Ishikawa (cell line): ENCODE measurements around the gene VEZF1.

Experiments
- CEBPB ChIP-seq: IDR thresholded peaks from 2 replicates; pipeline ENCODE4 v1.6.1; 2012
- CREB1 ChIP-seq: IDR thresholded peaks from 2 replicates; pipeline ENCODE4 v1.6.1; 2012; ENCODE audit warnings: low read depth
- EGR1 ChIP-seq: IDR thresholded peaks from 2 replicates; pipeline ENCODE4 v1.6.1; 2012
- EP300 ChIP-seq: IDR thresholded peaks from 2 replicates; pipeline ENCODE4 v1.6.1; 2012; ENCODE audit warnings: borderline replicate concordance
- FOXM1 ChIP-seq: IDR thresholded peaks from 2 replicates; pipeline ENCODE4 v1.6.1; 2012; ENCODE audit warnings: low read depth, borderline replicate concordance
- MAX ChIP-seq: IDR thresholded peaks from 2 replicates; pipeline ENCODE4 v1.6.1; 2012
- NFIC ChIP-seq: IDR thresholded peaks from 2 replicates; pipeline ENCODE4 v1.6.1; 2012
- RAD21 ChIP-seq: IDR thresholded peaks from 2 replicates; pipeline ENCODE4 v1.6.1; 2012; ENCODE audit warnings: low read depth
- TAF1 ChIP-seq: IDR thresholded peaks from 2 replicates; pipeline ENCODE4 v1.6.1; 2012; ENCODE audit warnings: low read depth, mild to moderate bottlenecking
- TCF12 ChIP-seq: IDR thresholded peaks from 2 replicates; pipeline ENCODE4 v1.6.1; 2012; ENCODE audit warnings: low read depth
- TEAD4 ChIP-seq: IDR thresholded peaks from 2 replicates; pipeline ENCODE4 v1.6.1; 2012
- USF1 ChIP-seq: IDR thresholded peaks from 2 replicates; pipeline ENCODE4 v1.6.1; 2012
- YY1 ChIP-seq: IDR thresholded peaks from 2 replicates; pipeline ENCODE4 v1.6.1; 2012; ENCODE audit warnings: low read depth
- TF ChIP-seq, protein P1 (sequence below): IDR thresholded peaks from 2 replicates; pipeline ENCODE4 v1.6.1; 2012; ENCODE audit warnings: low read depth, mild to moderate bottlenecking

DNA sequence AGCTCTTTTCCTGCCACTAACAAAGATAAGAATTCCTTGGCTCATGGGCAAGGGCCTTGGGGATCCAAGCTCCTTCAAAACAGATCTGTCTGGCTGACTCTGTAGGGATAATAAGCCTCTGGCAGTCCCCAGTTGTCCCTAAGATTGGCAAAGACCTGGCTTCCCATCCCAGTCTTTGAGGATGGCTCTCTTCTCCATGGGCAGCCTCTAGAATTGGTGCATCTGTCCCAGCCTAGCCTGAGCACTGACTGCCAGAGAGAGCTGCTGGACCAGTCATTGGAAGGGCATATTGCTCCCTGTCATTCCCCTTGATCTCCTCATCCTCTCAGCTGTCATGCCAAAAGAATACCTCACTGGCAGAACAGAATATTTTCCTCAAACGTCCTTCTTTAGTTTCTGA lies 19.6 kb downstream of the VEZF1 start:
- TF ChIP-seq CREB1, result no peak
- TF ChIP-seq YY1, result no peak
- no peak for TF ChIP-seq EGR1
- TF ChIP-seq RAD21, result no peak
- TF ChIP-seq, protein P1, sequence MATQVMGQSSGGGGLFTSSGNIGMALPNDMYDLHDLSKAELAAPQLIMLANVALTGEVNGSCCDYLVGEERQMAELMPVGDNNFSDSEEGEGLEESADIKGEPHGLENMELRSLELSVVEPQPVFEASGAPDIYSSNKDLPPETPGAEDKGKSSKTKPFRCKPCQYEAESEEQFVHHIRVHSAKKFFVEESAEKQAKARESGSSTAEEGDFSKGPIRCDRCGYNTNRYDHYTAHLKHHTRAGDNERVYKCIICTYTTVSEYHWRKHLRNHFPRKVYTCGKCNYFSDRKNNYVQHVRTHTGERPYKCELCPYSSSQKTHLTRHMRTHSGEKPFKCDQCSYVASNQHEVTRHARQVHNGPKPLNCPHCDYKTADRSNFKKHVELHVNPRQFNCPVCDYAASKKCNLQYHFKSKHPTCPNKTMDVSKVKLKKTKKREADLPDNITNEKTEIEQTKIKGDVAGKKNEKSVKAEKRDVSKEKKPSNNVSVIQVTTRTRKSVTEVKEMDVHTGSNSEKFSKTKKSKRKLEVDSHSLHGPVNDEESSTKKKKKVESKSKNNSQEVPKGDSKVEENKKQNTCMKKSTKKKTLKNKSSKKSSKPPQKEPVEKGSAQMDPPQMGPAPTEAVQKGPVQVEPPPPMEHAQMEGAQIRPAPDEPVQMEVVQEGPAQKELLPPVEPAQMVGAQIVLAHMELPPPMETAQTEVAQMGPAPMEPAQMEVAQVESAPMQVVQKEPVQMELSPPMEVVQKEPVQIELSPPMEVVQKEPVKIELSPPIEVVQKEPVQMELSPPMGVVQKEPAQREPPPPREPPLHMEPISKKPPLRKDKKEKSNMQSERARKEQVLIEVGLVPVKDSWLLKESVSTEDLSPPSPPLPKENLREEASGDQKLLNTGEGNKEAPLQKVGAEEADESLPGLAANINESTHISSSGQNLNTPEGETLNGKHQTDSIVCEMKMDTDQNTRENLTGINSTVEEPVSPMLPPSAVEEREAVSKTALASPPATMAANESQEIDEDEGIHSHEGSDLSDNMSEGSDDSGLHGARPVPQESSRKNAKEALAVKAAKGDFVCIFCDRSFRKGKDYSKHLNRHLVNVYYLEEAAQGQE, result no peak
- TF ChIP-seq MAX, result no peak
- TF ChIP-seq TAF1, result no peak
- TF ChIP-seq CEBPB, result no peak
- no peak for TF ChIP-seq TCF12
- TF ChIP-seq EP300, result no peak
- no peak for TF ChIP-seq USF1
- TF ChIP-seq FOXM1, result no peak
- TF ChIP-seq NFIC, result no peak
- no peak for TF ChIP-seq TEAD4
